Fibroblast of skin of left quadriceps (primary cell): ENCODE measurements around the gene ANKRD29.
"Not testable (repeated sequence)": the region's sequence is repeated elsewhere in the genome, so short reads cannot be mapped to it uniquely, and the experiment has no call there.

Source experiments
- DNase-seq, 2 experiments: peaks; one replicate each; pipeline ENCODE4 v3.0.0-alpha.2; 2013; ENCODE audit warnings: low read depth in 2 of 2

The ANKRD29 gene

DNA sequence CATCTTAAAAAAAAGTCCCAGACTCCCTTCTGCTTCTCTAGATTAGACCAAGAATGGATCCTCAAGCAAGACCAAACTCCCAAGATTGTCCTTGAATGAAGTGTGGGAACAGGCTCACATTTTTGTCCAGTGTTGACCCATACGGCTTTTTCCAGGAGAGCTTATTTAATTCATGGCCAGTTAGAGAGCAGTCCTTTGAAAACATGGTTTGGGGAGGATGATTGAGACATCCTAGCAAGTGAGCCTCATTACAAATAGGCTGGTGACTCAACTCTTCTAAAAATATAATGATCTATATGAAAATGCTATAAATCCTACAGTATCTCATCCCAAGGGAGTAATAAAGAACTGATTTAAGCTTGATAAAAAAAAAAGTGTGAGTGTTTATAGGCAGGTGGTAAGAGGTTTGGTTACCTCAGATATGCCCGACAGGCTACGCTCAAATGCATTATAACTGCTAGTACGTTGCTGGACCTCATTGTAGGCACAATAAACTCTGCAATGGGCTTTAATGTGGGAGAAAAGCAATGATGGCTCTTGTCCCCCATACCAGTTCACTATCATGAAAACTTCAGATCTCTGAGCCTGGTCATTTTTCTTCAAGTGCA, 17.0 kb downstream of the ANKRD29 start:
- DNase-seq: no peak

DNA sequence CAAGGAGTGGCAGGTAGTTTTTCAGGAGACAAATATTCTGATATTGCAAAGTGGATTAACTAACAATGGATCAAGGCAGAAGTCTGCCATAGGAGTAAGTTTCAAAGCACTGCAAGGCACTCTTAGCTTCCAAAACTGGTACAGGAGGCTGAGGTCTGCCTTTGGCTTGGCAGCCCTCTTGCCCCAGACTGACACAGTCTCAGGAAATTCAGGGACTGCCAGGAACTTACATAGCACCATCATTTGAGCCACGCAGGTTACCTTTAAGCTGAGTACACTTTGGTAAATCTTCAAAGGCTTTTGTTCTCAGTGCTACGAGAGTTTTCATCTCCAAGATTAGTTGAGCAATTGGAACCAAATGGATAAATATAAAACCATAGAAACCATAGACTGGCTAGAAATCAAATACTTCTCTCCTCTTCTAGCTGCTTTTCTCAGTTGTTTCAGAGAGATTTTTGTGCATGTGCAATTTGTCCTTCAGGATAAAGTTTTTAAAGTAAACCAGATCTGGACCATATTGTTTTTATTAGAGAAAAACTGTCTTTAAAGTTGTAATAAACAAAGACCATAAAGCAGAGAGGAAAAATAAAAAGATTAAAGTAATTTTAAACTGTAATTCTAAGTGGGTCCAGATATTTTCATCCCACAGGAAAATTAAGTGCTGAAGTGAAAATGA, 18.8 kb downstream of the ANKRD29 start:
- no peak for DNase-seq

DNA sequence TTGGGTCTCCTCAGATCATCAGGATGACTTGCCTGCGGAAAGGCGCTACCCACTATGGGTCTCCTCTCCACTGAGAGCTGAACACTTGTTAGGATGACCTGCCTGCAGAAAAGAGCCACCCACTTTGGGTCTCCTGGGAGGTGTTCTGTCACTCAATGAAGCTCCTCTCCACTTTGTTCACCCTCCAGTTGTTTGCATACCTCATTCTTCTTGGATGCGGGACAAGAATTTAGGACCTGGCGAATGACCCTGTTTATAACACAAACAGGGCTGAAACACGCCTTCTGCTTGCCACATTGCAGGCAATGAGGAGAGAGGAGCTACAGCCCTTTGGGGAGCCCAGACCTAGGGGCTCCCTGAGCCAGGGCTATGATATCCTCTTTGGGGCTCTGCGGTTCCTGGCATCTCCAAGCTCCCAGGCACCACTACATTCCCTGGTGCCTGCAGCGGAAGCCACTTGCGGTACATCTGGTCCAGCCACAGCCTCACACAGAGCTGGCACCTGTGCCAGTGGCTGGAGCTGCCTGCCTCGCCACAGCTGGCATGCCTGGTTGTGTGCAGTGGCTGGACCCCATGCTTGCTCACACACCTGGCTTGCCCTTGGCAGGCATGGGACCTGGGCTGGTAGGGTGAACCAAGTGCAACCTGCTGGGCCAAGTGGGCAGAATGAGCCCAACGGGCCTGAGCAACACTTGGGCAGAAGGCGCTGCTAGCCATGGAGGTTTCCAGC, 20.6 kb downstream of the ANKRD29 start:
- no peak for DNase-seq

DNA sequence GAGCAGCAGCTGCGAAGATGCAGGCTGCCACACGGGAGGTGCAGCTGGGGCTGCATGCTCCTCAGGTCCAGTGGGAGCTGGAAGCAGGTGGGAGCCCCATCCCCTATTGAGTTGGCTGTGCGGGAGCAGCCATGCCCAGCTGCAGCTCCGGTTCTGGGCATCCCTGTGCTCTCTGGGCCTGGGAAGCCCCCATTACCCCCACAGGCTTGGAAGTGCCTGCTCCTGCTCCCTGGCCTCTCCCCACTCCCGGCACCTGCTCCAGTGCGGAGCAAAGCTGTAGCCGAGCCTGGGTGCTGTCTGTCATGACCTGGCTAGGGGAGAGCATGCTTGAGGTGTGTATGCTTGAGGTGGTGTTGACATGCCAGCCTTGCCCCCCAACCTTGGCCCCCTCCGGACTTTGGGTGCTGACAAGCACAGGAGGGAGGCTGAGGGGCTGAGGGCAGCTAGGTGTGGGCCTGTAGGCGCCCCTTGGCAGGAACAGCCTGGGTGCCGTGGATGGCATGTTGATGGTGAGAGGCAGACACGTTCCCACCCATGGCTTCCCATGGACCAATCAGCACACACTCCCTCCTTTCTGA, 21.5 kb downstream of the ANKRD29 start:
- DNase-seq: no peak

DNA sequence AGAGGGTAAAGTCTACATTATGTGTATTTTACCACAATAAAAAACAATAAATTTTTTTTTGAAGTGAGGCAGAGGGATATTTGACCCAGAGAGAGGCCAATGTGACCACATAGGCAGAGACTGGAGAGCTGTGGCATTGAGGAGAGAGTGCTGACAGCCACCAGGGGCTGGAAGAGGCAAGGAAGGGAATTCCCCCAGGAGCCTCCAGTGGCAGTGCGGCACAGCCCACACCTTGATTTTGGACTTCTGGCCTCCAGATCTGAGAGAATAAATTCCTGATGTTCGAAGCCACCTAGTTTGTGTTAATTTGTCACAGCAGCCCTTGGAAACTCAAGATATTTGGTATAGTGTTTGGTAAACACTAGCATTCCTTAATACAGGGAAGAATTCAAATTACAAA, 22.7 kb downstream of the ANKRD29 start:
- DNase-seq: no peak

DNA sequence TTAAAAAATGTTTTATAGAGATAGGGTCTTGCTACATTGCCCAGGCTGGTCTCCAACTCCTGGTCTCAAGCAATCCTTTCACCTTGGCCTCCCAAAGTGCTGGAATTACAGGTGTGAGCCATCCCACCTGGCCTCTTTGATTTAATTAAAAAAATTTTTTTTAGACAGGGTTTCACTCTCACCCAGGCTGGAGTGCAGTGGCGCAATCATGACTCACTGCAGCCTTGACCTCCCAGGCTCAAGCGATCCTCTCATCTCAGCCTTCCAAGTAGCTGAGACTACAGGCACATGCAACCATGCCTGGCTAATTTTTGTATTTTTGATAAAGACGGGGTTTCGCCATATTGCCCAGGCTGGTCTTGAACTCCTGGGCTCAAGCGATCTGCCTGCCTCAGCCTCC, 26.3 kb downstream of the ANKRD29 start:
- DNase-seq: not testable (repeated sequence)

DNA sequence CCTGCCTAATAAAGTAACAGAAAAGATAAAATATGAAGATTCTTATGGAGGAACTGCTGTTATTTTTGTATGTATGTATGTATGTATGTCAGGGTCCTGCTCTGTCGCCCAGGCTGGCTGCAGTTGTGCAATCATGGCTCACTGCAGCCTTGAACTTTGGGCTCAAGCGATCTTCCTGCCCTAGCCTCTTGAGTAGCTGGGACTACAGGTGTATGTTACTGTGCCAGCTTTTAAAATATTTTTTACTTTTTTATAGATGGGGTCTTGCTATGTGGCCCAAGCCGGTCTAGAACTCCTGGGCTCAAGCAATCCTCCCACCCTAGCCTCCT, 26.7 kb downstream of the ANKRD29 start:
- DNase-seq: no peak

DNA sequence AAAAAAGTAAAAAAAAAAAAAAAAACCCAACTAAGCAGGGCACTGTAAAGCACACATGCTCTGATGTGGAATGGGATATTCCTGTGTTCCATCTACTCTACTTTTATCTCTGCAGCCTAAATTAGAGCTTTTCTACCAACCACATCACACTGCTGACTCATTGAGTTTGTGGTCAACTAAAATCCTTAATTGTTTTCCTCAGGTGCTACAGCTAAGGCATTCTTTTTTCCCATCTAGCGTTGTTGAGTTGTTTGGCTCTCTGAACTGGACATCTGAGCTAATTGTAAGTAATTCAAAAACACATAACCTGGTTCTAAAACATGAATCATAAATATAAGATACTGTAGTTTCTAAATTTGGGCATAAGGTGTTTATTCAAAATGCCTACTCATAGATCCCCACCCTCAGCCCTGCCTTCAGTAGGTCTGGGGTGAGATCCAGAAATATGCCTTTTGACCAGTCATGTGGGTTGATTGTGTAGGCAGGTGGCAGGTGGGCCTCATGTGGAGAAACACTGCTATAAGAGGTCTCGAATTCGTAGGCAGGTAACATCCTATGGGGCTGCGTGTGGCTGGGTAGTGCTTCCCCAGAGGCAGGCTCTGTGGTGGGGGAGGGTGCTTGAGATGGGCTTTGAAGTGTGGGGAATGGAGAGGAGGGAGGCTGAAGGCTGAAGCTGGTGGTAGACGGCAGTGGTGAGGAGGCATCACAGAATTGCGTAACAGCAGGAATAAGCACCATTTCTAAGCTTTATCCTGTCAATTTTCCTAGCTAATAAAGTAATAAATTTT, 27.2 kb downstream of the ANKRD29 start:
- no peak for DNase-seq

DNA sequence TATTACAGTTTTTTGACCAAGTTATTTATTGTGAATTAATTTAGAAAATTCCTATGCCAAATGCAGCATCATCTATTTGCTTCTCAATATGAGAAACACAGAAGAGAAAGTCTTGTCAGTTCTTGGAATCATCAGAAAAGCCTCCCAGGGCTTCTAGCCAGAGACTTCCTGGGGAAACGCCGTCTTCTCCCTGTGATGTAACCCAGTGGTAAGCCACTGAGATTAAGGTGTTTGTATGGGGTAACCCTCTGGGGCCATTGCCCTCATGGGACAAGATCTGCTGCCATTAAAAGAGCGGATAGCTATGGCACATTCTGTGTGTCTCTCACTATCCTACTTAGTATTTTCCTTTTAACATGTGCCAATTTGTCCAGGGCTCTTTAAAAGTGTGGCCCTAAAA, 28.0 kb downstream of the ANKRD29 start:
- DNase-seq: no peak

DNA sequence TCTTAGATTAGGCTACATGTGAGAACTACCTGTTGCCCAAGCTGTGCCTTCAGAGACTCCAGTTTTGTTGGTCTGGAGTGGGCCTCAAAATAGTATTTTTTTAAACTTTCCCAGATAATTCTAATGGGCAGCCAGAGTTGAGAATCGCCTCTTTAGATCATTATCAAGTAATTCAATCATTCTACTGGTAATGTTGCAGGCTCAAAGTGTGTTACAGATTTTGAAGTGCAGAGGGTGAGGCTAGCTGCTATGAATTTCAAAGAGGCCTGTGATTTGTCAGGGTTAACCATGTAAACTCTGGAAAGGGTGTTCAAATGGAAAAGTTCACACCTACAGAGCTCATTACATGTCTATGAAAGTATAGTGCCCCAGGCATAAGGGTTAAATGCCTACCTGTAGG, 30.1 kb downstream of the ANKRD29 start:
- DNase-seq: no peak

DNA sequence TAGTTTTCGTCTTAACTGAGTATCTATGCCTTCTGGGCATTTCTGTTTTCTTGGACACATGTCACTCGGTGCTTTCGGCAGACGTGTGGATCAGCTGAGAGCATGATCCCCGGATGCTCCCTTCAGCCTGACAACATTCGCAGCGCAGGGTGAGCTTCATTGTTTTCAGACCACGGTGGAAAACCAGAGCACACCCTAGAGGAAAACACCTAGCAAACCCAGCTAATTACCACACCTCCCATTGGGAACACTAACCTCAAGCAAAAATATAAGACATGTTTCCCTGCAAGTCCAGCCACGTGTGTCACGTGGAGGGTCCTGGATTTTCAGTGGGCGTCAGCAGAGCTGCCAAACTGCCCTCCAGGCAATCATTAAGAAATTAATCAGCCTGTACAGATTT, 31.0 kb downstream of the ANKRD29 start:
- no peak for DNase-seq

DNA sequence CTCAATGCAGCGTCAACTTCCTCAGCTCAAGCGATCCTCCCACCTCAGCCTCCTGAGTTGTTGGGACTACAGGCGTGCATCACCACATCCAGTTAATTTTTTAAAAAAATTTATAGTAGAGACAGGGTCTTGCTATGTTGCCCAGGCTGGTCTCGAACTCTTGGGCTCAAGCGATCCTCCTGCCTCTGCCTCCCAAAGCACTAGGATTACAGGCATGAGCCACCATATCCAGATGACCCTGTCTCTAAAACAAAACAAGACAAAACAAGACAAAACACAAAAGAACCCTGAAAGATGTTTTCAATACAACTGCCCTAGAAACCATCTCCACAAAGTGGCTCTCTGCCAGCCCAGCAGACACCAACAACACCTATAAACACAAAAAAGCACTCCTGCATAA, 31.4 kb downstream of the ANKRD29 start:
- DNase-seq: no peak

DNA sequence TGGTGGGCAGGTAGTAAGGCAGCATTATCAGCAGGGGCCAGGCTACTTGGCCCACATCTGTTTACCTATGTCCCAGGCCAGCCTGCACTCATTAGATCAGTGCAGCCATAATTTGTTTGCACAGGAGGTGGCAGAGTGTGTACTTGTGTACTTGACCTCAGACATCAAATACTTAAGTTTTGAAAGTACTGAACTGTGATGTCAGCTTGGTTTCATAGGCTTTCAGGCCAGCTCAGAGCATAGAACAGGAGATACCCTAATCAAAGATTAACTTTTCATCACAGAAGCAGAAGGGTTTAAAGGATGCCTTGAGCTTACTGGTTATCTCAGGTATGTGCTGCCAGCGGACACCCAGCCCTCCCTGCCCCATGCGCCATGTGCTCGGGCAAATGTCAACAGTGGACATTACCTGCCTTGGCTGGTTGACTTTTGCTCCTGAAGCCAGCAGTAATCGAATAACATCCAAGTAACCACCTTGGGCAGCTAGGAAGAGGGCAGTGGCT, 33.2 kb downstream of the ANKRD29 start:
- no peak for DNase-seq

DNA sequence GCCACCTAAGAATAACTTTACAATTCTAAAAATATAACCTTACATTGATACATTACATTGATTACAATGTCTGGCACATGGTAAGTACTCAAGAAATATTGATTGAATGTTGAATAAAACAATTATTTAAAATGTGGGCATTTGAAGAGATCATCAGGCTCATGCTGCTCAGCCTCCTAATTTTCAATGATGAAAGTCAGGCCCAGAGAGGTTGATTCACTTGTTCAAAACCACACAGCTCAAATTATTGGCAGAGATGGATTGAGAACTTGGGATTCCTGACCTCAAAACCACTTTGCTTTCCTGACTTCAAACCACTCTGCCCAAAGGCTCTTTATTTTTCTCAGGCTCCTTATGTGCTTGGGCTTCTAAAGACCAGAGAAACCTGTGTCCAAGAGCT, 34.7 kb downstream of the ANKRD29 start:
- no peak for DNase-seq

DNA sequence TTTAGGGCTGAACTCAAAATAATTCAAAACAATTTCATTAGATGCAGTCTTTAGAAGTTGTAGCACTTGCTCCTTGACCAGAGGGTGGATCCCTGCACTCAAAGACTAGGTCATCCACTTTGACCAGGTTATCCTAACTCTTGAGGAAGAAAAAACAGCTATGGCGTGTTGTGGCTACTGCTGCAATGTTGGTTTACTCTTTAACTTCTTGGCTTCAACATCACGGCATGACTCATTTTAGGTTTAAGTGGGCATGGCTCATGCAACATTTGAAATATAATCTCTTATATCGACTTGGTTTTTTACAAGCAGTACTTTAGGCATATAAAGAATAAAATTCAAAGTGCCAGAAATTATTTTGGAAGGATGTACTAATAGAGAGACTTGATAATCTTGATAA, 35.4 kb downstream of the ANKRD29 start:
- no peak for DNase-seq

DNA sequence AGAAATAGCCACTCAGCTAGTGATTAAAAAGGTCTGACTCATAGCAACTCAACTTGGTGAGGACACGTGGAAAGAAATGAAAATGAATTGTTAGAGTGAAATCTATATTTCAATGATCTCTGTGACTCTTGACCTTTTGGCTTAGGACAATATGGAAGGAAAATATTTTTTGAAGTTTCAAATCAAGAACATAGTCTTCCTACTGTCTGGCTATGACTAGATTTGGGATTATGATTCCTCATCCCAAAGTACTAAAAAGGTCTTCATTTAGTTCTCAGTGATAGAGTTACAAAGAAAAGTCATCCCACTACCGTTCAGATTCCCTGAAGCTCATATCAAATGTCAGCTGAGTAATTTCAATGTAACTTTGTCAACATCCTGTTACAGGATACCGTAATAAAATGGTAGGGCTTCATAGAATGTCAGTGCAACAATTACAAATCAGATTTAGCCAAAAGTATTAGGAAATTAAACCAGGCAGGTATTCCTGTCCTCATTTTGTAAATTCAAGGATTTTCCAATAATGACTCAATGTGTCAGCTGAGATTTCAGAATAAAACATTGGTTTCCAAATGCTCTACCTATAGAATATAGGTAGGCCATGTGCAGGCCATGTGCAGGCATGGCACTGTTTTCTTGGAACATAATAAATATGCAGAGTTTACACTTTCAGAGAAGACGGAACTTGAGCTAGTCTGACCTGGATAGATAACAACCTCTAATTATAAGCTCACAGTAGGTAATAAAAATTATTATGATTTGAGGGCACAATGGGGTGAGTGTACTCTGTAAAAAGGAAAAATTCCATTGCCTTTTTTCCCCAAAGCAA, 36.0 kb downstream of the ANKRD29 start:
- peak in 1 of 2 experiments; percentile 36 for DNase-seq

DNA sequence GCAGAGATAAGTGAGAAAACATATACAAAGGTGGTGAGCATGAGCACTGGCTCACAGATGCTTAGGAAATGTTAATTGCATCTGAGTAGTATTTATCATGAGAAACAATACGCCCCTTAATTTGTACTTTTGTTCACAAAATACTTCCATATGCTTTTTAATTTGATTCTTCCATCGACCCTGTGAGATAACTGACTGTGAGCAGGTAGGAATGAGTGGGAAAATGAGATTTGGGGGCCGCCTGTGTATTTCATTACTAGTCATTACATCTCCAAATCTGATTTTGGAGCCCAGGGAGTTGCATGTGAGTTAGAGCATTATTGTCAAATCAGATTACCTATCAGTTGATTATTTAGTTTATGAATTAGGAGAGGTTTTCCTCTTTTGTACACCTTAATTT, 39.7 kb downstream of the ANKRD29 start:
- DNase-seq: no peak

DNA sequence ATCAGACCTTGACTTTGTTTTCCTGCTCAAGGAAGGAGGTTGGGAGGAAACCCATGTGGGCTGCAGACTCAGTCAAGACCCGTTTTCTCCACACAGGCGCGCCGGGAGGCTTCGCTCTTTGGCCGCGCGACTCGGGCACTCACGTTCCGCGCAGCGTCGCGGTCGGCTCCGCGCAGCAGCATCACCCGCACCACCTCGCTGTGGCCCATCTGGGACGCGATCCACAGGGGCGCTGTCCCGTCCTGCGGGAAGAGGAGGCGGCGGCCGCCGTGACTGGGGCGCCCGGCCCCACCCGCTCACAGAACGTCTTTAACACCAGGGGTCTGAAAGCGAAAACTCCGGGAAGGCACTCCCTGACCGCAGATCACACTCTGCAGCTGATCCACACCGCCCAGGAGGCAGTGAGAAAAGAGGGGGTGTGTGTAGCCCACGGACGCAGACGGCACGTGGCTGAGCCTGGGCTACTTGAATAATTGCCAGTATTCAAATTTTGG, 43.3 kb downstream of the ANKRD29 start:
- no peak for DNase-seq

DNA sequence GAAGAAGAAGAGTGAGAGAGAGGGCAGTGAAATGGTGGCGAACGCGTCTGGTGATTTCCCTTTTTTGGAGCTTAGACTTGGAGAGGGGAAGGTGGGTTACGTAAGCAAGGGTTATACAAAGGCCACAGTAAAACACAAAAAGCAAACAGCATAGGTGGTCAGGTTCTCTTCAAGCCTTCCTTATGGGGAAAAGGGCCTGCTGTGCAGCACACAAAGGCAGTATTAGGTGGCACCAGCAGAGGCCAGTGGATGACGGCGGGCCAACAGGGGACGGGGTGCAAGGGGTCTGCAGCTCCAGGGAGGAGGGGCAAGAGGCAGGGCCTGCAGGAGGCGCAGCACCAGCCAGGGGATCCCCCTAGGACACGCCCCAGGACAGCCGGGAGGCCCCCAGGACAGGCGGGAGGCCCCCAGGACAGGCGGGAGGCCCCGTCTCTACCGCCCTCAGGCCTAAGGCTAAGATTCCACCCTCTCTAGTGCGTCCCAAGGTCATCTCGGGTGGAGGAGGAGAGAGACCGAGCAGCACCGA, 43.8 kb downstream of the ANKRD29 start:
- no peak for DNase-seq

DNA sequence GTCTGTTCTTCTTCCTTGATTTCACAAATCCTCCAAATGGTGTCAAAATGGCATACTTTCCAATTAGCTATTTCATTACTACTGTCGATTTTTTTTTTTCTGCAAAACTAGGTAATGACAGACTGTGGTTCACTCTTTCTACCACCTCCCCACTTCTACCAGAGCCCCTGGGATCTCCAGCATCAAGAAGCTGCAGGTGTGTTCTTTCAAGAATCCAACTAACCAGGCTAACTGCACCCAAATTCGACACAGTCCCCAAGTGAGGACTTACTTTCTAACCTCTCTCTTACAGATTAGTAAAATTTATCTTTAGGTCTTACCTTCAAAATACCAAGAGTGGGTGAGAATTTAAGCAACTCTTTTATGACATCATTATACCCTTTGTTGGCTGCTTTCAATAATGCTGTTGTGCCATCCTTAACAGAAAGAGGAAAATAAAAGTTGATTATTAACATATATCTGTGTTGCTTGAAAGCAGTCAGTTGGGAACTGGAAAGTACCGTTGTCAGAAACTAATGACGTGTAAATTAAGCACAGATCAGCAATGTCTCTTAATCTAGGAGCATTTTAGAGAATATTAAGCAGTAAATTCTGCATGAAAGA, 45.2 kb downstream of the ANKRD29 start:
- DNase-seq: no peak
